Esophagus squamous epithelium (tissue), 5 donors: Measurements from ENCODE around the gene GALNT17. TPM values are rescaled to one million over a fixed set of nuclear protein-coding genes. Genes with fewer than 3 reads are reported as not detected.

Experiments used
- DNase-seq: peaks from one replicate; lab custom pipeline; 2025; lab: John Stamatoyannopoulos, UW
- H3K27ac ChIP-seq, 4 donors: fragments of 200-600 bp; sonication (generic); one replicate each; pipeline ENCODE4 v1.5.1; 2016 to 2019; ENCODE audit warnings: mild to moderate bottlenecking in 1 of 4
- H3K27me3 ChIP-seq, 4 donors: fragments of 200-600 bp; sonication (generic); 1 replicate in 3 of 4; 2 replicates in 1 of 4; pipeline versions ENCODE4 v1.5.1 to v1.6.0; 2017 to 2021; ENCODE audit warnings: antibody characterized with exemption in 1 of 4
- H3K36me3 ChIP-seq, 3 donors: fragments of 200-600 bp; sonication (generic); one replicate each; pipeline ENCODE4 v1.5.1; 2016 to 2019
- H3K4me1 ChIP-seq, 3 donors: fragments of 200-600 bp; sonication (generic); one replicate each; pipeline ENCODE4 v1.5.1; 2017 to 2019
- H3K4me3 ChIP-seq, 4 donors: fragments of 200-600 bp; sonication (generic); 1 replicate in 3 of 4; 2 replicates in 1 of 4; pipeline ENCODE4 v1.5.1; 2016 to 2019; ENCODE audit warnings: mild to moderate bottlenecking in 2 of 4, moderate library complexity in 1 of 4
- H3K9me3 ChIP-seq, 3 donors: fragments of 200-600 bp; sonication (generic); one replicate each; pipeline ENCODE4 v1.5.1; 2016 to 2019
- POLR2A ChIP-seq, 4 donors: fragments of 450-650 bp; IDR thresholded peaks; one replicate each; pipeline ENCODE4 v1.6.1; 2017; ENCODE audit warnings: antibody characterized with exemption in 4 of 4, mild to moderate bottlenecking in 4 of 4, moderate library complexity in 3 of 4
- WGBS, 2 donors: methylation state at CpG; one replicate each; pipeline ENCODE4 v1.1.5; 2018; 5-methylcytosine and 5-hydroxymethylcytosine counted together
- intact Hi-C: fragments of 100-400 bp; cut with DNase I; formaldehyde crosslinking; loops from one replicate; pipeline ENCODE4 v1.15.0; 2022
- total RNA-seq, 4 donors: library from RNA; depleted of rRNA; stranded (reverse); fragments of >200 nt; gene quantifications; one replicate each; pipeline ENCODE4 v1.1.0, GENCODE V29; 2016
- TF ChIP-seq, protein P1 (sequence below), 6 experiments: fragments of 450-650 bp in 4 of 6; fragments of 200-600 bp in 2 of 6; sonication (generic) in 2 of 6; IDR thresholded peaks; one replicate each; pipeline ENCODE4 v1.5.1; 2016 to 2019; ENCODE audit warnings: antibody characterized with exemption in 6 of 6, mild to moderate bottlenecking in 4 of 6, moderate library complexity in 4 of 6
- donor health status: DM: yes; HTN: yes; CAD: no.

The GALNT17 gene
- total RNA-seq, result 10 to 100 TPM in 1 of 4 donors, 1 to 10 TPM in 3; 1.6 to 22.1 (median 2.5) TPM

DNA sequence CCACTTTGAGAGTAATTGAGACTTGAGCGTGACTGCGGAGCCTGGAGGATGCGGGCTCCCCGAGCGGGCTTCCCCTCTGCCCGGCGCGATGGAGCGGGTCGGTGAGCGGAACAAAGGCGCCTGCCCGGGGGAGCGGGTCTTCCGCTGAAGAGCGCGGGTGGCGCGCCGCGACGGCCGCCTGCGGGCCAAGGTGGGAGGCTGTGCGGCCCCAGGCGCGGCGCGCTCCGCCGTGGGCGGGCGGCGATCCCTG lies at the start of gene GALNT17:
Gene GALNT17 (plus strand): TSS at position 18 of the 250 bp plus-strand sequence.
- H3K36me3 ChIP-seq, result no peaks in the 10 kb centered on the region
- intact Hi-C loops, result no loop called here
- H3K27ac ChIP-seq, result peak within 1 kb of the TSS; percentile 61 to 87 (median 79)
- H3K9me3 ChIP-seq, result no peaks in the 10 kb centered on the region
- H3K27me3 ChIP-seq, result peaks cover 0 to 54% (median 2%) of the 10 kb centered on the region in 4 donors
- TF ChIP-seq, protein P1, sequence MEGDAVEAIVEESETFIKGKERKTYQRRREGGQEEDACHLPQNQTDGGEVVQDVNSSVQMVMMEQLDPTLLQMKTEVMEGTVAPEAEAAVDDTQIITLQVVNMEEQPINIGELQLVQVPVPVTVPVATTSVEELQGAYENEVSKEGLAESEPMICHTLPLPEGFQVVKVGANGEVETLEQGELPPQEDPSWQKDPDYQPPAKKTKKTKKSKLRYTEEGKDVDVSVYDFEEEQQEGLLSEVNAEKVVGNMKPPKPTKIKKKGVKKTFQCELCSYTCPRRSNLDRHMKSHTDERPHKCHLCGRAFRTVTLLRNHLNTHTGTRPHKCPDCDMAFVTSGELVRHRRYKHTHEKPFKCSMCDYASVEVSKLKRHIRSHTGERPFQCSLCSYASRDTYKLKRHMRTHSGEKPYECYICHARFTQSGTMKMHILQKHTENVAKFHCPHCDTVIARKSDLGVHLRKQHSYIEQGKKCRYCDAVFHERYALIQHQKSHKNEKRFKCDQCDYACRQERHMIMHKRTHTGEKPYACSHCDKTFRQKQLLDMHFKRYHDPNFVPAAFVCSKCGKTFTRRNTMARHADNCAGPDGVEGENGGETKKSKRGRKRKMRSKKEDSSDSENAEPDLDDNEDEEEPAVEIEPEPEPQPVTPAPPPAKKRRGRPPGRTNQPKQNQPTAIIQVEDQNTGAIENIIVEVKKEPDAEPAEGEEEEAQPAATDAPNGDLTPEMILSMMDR (IDR thresholded peaks at IDR 0.05), result no peak
- no peak for TF ChIP-seq POLR2A (IDR thresholded peaks at IDR 0.05)
- DNase-seq, result no peak
- peaks cover 0 to 38% (median 7%) of the 10 kb centered on the region in 3 donors for H3K4me1 ChIP-seq
- no CpG with 5 or more reads among the region's 34 CpGs for WGBS, 2 donors
- H3K4me3 ChIP-seq, result peak within 1 kb of the TSS; percentile 35 to 71 (median 51)

DNA sequence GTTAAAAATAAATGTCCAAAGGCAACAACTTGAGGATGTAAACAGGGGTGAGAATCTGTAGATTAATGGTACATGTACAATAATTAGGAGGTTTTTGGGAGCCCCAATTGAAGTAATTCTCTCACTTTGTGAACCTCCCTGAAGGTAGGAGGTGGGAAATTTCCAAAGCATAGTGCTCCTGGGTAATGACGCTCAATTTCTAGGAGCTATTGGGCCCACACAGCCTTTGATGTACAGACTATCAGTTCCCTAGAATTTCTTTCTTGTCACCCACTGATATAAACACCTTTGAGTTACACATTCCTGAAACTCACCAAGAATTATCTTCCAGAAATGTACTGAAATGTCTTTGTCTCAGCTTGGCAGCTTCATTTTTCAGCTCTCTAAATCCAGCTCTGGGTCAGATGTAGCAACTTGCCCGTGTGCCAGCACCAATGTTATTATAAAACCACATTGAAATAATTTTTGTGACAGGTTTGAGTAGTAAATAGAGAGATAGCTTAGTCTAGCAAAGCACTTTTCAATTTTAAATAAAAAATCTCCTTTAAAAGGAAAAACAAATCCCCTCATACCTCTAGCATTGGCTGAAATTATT lies 36.6 kb upstream of the GALNT17 start:
- no peak overlapping the region for H3K27ac ChIP-seq
- no peaks in the 10 kb centered on the region for H3K36me3 ChIP-seq
- H3K4me3 ChIP-seq, result no peak overlapping the region
- no peaks in the 10 kb centered on the region for H3K4me1 ChIP-seq
- intact Hi-C loops, result no loop called here
- no peak for TF ChIP-seq POLR2A (IDR thresholded peaks at IDR 0.05)
- no peaks in the 10 kb centered on the region for H3K9me3 ChIP-seq
- WGBS, 2 donors, result 19 to 30% methylated on average over 2 of the region's 2 CpGs
- DNase-seq, result no peak
- H3K27me3 ChIP-seq, result no peaks in the 10 kb centered on the region

DNA sequence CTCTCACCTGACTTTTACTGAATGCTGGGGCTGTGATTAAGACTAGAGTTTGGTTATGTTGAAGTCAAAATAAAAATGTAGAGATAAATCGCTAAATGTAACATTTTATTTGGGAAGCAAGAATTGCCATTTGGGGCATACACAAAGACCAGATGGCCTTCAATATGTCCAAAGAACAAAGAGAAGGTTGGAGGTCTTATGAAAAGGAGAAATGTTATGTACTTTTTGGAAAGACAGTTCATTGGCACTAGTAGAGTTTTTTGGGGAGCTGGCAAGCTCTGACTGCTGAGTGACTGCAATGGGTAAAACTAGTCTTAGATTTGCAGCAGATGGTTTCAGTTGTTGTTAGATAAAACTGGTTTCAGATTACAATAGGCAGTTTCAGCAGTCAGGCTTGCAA lies 35.6 kb upstream of the GALNT17 start:
- no peaks in the 10 kb centered on the region for H3K36me3 ChIP-seq
- no peak for DNase-seq
- H3K9me3 ChIP-seq, result peaks cover 0 to 2% (median 0%) of the 10 kb centered on the region in 3 donors
- H3K4me1 ChIP-seq, result no peaks in the 10 kb centered on the region
- no peak overlapping the region for H3K4me3 ChIP-seq
- intact Hi-C loops, result no loop called here
- H3K27me3 ChIP-seq, result no peaks in the 10 kb centered on the region
- TF ChIP-seq POLR2A (IDR thresholded peaks at IDR 0.05), result no peak
- TF ChIP-seq, protein P1 (IDR thresholded peaks at IDR 0.05), result no peak
- WGBS, 2 donors, result 86 to 92% methylated on average over 1 of the region's 1 CpG
- no peak overlapping the region for H3K27ac ChIP-seq

DNA sequence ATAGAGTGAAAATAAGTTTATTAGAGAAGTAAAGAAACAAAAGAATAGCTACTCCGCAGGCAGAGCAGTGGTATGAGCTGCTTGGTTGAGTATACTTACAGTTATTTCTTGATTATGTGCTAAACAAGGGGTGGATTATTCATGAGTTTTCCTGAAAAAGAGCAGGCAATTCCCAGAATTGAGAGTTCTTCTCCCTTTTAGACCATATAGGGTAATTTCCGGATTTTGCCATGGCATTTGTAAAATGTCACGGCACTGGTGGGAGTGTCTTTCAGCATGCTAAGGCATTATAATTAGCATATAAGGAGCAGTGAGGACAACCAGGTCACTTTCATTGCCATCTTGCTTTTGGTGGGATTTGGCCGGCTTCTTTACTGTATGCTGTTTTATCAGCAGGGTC lies 25.7 kb upstream of the GALNT17 start:
- Histone ChIP-seq H3K4me3 (no peak overlapping the region), H3K4me1 (no peaks in the 10 kb centered on the region), H3K27ac (no peak overlapping the region), H3K27me3 (no peaks in the 10 kb centered on the region), H3K9me3 (peaks cover 0 to 6% (median 0%) of the 10 kb centered on the region in 3 donors), H3K36me3 (no peaks in the 10 kb centered on the region)
- TF ChIP-seq POLR2A (IDR thresholded peaks at IDR 0.05), result no peak
- TF ChIP-seq, protein P1 (IDR thresholded peaks at IDR 0.05), result no peak
- no peak for DNase-seq
- 90 to 93% methylated on average over 4 of the region's 4 CpGs for WGBS, 2 donors
- intact Hi-C loops, result no loop called here

DNA sequence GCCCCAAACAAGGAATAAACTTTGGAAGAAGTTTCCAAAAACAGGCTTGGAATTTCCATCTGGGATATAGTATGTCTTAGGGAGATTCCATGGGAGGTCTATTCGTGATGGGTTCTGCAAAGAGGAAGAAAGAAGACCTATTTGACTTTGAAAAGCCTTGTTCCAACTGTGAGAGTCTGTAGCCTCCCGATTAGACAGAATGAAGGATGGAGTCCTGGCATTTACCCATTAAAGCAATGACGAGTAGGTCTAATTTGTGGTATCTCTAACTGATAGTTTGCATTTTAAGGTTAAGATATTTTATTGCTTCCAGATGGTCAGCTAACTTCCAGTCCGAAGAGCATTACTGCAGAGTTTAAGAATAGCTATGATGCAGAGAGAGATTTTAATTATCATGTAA lies 19.5 kb upstream of the GALNT17 start:
- Histone ChIP-seq H3K27ac (no peak overlapping the region), H3K27me3 (no peaks in the 10 kb centered on the region), H3K9me3 (peaks cover 0 to 6% (median 0%) of the 10 kb centered on the region in 3 donors), H3K4me1 (no peaks in the 10 kb centered on the region), H3K36me3 (no peaks in the 10 kb centered on the region), H3K4me3 (no peak overlapping the region)
- no peak for TF ChIP-seq POLR2A (IDR thresholded peaks at IDR 0.05)
- TF ChIP-seq, protein P1 (IDR thresholded peaks at IDR 0.05), result no peak
- WGBS, 2 donors, result 36 to 43% methylated on average over 4 of the region's 4 CpGs
- no peak for DNase-seq
- intact Hi-C loops, result no loop called here

DNA sequence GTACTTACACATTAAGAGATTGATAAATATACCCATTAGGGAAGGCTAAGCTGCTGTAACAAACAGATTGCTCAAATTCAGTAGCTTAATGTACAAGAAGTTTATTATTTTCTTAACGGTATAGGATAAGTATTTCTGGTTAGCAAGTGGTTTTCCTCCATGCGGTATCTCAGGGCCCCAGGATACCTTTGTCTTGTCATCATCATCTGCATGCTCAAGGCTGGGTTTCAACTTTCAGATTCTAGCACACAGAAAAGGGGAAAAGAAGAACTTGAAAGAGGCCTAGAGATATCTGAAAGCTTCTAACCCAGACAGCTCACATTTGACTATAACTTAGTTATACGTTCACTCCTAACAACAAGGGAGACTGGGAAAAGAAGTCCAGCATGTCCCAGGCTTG lies 11.8 kb upstream of the GALNT17 start:
- no peak for DNase-seq
- Histone ChIP-seq H3K36me3 (no peaks in the 10 kb centered on the region), H3K27me3 (no peaks in the 10 kb centered on the region), H3K4me3 (no peak overlapping the region), H3K4me1 (no peaks in the 10 kb centered on the region), H3K27ac (no peak overlapping the region), H3K9me3 (no peaks in the 10 kb centered on the region)
- WGBS, 2 donors, result 85 to 90% methylated on average over 3 of the region's 3 CpGs
- TF ChIP-seq, protein P1 (IDR thresholded peaks at IDR 0.05), result no peak
- no peak for TF ChIP-seq POLR2A (IDR thresholded peaks at IDR 0.05)
- intact Hi-C loops, result no loop called here
